GM12878 (cell line): ENCODE data around the gene SHQ1. TPM values are rescaled to one million over a fixed set of nuclear protein-coding genes. Genes with fewer than 3 reads are reported as not detected.
A peak's percentile ranks its signal among the peaks of the same experiment; 100 is the strongest.

Experiments
- ATAC-seq: fragments of 200-7000 bp; cut with Tn5 transposase; 3 replicates; pipeline ENCODE4 v1.9.1; 2020; ENCODE audit warnings: mild to moderate bottlenecking, moderate library complexity
- BruUV-seq: library from RNA; stranded (reverse); fragments of 400-500 nt; replicated peaks from 2 replicates; lab custom pipeline; 2021; lab: Mats Ljungman, UMichigan
- CTCF ChIA-PET: fragments of 300-600 bp; sonication (Branson Sonifier 250); formaldehyde crosslinking; extraction: SDS; loops from one replicate; lab custom pipeline; 2021; ENCODE audit warnings: inconsistent platforms; lab: Yijun Ruan, JAX
- POLR2A ChIA-PET: fragments of 350-600 bp; formaldehyde crosslinking; extraction: SDS; loops from one replicate; lab custom pipeline; 2021; ENCODE audit warnings: inconsistent platforms; lab: Charles Lee
- RAD21 ChIA-PET: fragments of 300-600 bp; sonication (Branson Sonifier 250); formaldehyde crosslinking; loops from one replicate; lab custom pipeline; 2023; ENCODE audit warnings: antibody characterized with exemption; ENCODE audit not compliant: unreplicated experiment; lab: Charles Lee
- SMC1A ChIA-PET: fragments of 300-600 bp; sonication (Branson Sonifier 250); formaldehyde crosslinking; loops from one replicate; lab custom pipeline; 2023; ENCODE audit not compliant: unreplicated experiment, uncharacterized antibody; lab: Charles Lee
- DNase-seq: peaks from one replicate; pipeline ENCODE4 v3.0.0-alpha.2; 2011; ENCODE audit warnings: low read depth, low spot score
- FAIRE-seq: peaks from 3 replicates; lab custom pipeline; 2011; peaks lifted over from hg19 to GRCh38; lab: Jason Lieb, UNC
- H2AFZ ChIP-seq: 2 replicates; pipeline ENCODE4 v1.6.0; 2011; ENCODE audit warnings: low read depth, low read length, control low read depth; ENCODE audit not compliant: control insufficient read depth
- H3K27ac ChIP-seq: 2 replicates; pipeline ENCODE4 v1.5.1; 2011; ENCODE audit warnings: control low read depth; ENCODE audit not compliant: control insufficient read depth, insufficient read depth
- H3K27me3 ChIP-seq, 2 experiments: replicated peaks in 1 of 2; 2 replicates each; pipeline versions ENCODE4 v1.6.0 to v1.6.1; 2011; ENCODE audit warnings: low read length in 1 of 2; ENCODE audit not compliant: control insufficient read depth in 2 of 2, insufficient read depth in 2 of 2
- H3K36me3 ChIP-seq, 2 experiments: 2 replicates each; pipeline ENCODE4 v1.5.1; 2011; ENCODE audit warnings: low read length in 1 of 2; ENCODE audit not compliant: control insufficient read depth in 2 of 2, insufficient read depth in 2 of 2
- H3K4me1 ChIP-seq: 2 replicates; pipeline ENCODE4 v1.6.1; 2011; ENCODE audit warnings: mild to moderate bottlenecking, low read length, moderate library complexity, mixed read lengths; ENCODE audit not compliant: control insufficient read depth, insufficient read depth
- H3K4me2 ChIP-seq: 2 replicates; pipeline ENCODE4 v1.6.0; 2011; ENCODE audit warnings: control low read depth; ENCODE audit not compliant: control insufficient read depth, insufficient read depth
- H3K4me3 ChIP-seq: fragments of 200-600 bp; sonication (generic); 2 replicates; pipeline ENCODE4 v1.5.1; 2016
- H3K79me2 ChIP-seq: 2 replicates; pipeline ENCODE4 v1.6.0; 2011; ENCODE audit warnings: low read length; ENCODE audit not compliant: control insufficient read depth, insufficient read depth
- H3K9ac ChIP-seq: 2 replicates; pipeline ENCODE4 v1.8.0; 2011; ENCODE audit warnings: low read length, control low read depth, mixed read lengths; ENCODE audit not compliant: control insufficient read depth, insufficient read depth
- H3K9me3 ChIP-seq: replicated peaks from 3 replicates; pipeline ENCODE4 v1.5.1; 2011; ENCODE audit warnings: mild to moderate bottlenecking, low read length; ENCODE audit not compliant: control insufficient read depth, insufficient read depth
- H4K20me1 ChIP-seq: 2 replicates; pipeline ENCODE4 v1.6.0; 2011; ENCODE audit not compliant: control insufficient read depth, insufficient read depth
- BHLHE40 ChIP-seq, 2 experiments: fragments of 450-650 bp in 1 of 2; IDR thresholded peaks; 2 replicates each; pipeline ENCODE4 v1.6.1; 2011 to 2017; ENCODE audit warnings: low read depth in 2 of 2, borderline replicate concordance in 1 of 2, improper control_type of control experiment in 1 of 2, low read length in 1 of 2, mild to moderate bottlenecking in 1 of 2
- CREM ChIP-seq: IDR thresholded peaks from 2 replicates; pipeline ENCODE4 v1.6.1; 2014; ENCODE audit warnings: antibody characterized with exemption, low read depth
- HDAC6 ChIP-seq: fragments of 200-600 bp; sonication (generic); IDR thresholded peaks from one replicate; pipeline ENCODE4 v1.8.0; 2017; ENCODE audit warnings: antibody characterized with exemption; ENCODE audit not compliant: unreplicated experiment
- IKZF2 ChIP-seq, 2 experiments: fragments of 450-650 bp; IDR thresholded peaks; 2 replicates each; pipeline ENCODE4 v1.6.1; 2017; ENCODE audit warnings: mild to moderate bottlenecking in 2 of 2, moderate library complexity in 2 of 2
- IRF3 ChIP-seq: fragments of 450-650 bp; IDR thresholded peaks from 2 replicates; pipeline ENCODE4 v1.6.1; 2014; ENCODE audit warnings: mild to moderate bottlenecking
- MEF2B ChIP-seq: fragments of 450-650 bp; IDR thresholded peaks from 2 replicates; pipeline ENCODE4 v1.6.1; 2018; ENCODE audit warnings: mild to moderate bottlenecking, moderate library complexity; ENCODE audit not compliant: partially characterized antibody, poor library complexity, severe bottlenecking
- MTA3 ChIP-seq: IDR thresholded peaks from 2 replicates; pipeline ENCODE4 v1.6.1; 2012; ENCODE audit warnings: low read length, inconsistent platforms, borderline replicate concordance
- NFIC ChIP-seq: IDR thresholded peaks from 2 replicates; pipeline ENCODE4 v1.6.1; 2012; ENCODE audit warnings: low read depth, mild to moderate bottlenecking, inconsistent platforms, low read length, moderate library complexity
- PAX5 ChIP-seq: IDR thresholded peaks from 2 replicates; pipeline ENCODE4 v1.6.1; 2011; ENCODE audit warnings: low read depth, low read length, borderline replicate concordance
- RB1 ChIP-seq: fragments of 450-650 bp; formaldehyde crosslinking; IDR thresholded peaks from 2 replicates; pipeline ENCODE4 v1.6.1; 2017; ENCODE audit warnings: mild to moderate bottlenecking, borderline replicate concordance
- RELB ChIP-seq: fragments of 450-650 bp; IDR thresholded peaks from 2 replicates; pipeline ENCODE4 v1.6.1; 2017; ENCODE audit warnings: low read depth, mild to moderate bottlenecking, moderate library complexity
- RUNX3 ChIP-seq: IDR thresholded peaks from 2 replicates; pipeline ENCODE4 v1.6.1; 2012; ENCODE audit warnings: low read length, inconsistent platforms
- SMAD1 ChIP-seq: fragments of 450-650 bp; IDR thresholded peaks from 2 replicates; pipeline ENCODE4 v1.6.1; 2018; ENCODE audit warnings: mild to moderate bottlenecking, low read depth; ENCODE audit not compliant: partially characterized antibody
- SMC3 ChIP-seq: IDR thresholded peaks from 2 replicates; pipeline ENCODE4 v1.6.1; 2011; ENCODE audit warnings: low read length, improper control_type of control experiment, borderline replicate concordance
- SREBF2 ChIP-seq: IDR thresholded peaks from 2 replicates; pipeline ENCODE4 v1.6.1; 2012; ENCODE audit warnings: mild to moderate bottlenecking, low read length
- TAF1 ChIP-seq: IDR thresholded peaks from 2 replicates; pipeline ENCODE4 v1.6.1; 2011; ENCODE audit warnings: mild to moderate bottlenecking, low read depth, low read length, borderline replicate concordance
- USF1 ChIP-seq: IDR thresholded peaks from 2 replicates; pipeline ENCODE4 v1.6.1; 2011; ENCODE audit warnings: borderline replicate concordance, low read depth, mild to moderate bottlenecking, moderate library complexity, mixed read lengths, low read length; ENCODE audit not compliant: insufficient read depth; ENCODE audit errors: extremely low read length
- ZNF24 ChIP-seq: fragments of 450-650 bp; IDR thresholded peaks from 2 replicates; pipeline ENCODE4 v1.6.1; 2017; ENCODE audit warnings: antibody characterized with exemption, mild to moderate bottlenecking
- WGBS: methylation state at CpG from one replicate; pipeline ENCODE4 v1.1.6; 2016; ENCODE audit warnings: low lambda C conversion rate; ENCODE audit not compliant: insufficient replicate concordance, insufficient coverage; ENCODE audit errors: missing lambda C conversion rate; 5-methylcytosine and 5-hydroxymethylcytosine counted together
- in situ Hi-C: fragments of 300-500 bp; cut with MboI; formaldehyde crosslinking; loops from 9 replicates; pipeline ENCODE4 v1.14.3; 2018; ENCODE audit warnings: mixed read lengths
- intact Hi-C: fragments of 100-400 bp; cut with micrococcal nuclease; formaldehyde crosslinking; loops from one replicate; pipeline ENCODE4 v1.14.2; 2022; ENCODE audit not compliant: unreplicated experiment
- polyA plus RNA-seq, 11 experiments: library from polyadenylated mRNA; depleted of rRNA in 4 of 11; unstranded in 6 of 11; stranded (reverse) in 5 of 11; fragments of >200 nt; fragmentation: Nextera tagmentation in 4 of 11; fragmentation: Illumina TruSeq in 1 of 11; extraction: Ambion mirVana in 4 of 11; extraction: Trizol in 1 of 11; gene quantifications; 1 replicate in 1 of 11; 2 replicates in 10 of 11; pipeline versions ENCODE4 v1.2.1 to v1.2.3, GENCODE V29; 2011 to 2016; ENCODE audit warnings: inconsistent platforms in 2 of 11, missing spikeins in 2 of 11, low read depth in 1 of 11
- total RNA-seq, 4 experiments: library from RNA; depleted of rRNA in 3 of 4; stranded (reverse); fragments of >200 nt in 3 of 4; fragmentation: Illumina TruSeq in 1 of 4; extraction: Trizol in 1 of 4; gene quantifications; 2 replicates each; pipeline versions ENCODE4 v1.2.1 to v1.2.3, GENCODE V29; 2013 to 2021

SHQ1 gene
- total and polyA plus RNA-seq, 10 of the 15 experiments (the other 5 are each of a cell fraction or from before 2014, with no cell fraction given) = 12.6 to 51.7 (median 24.5) TPM

- intact Hi-C loops (loop anchor here (2.0 kb wide), 1 partner anchor 148 kb away; the partner anchor contains the start of gene PPP4R2), in situ Hi-C loops (no loop called here)
- peak overlapping the region; percentile 97 for H3K4me3 ChIP-seq
- no TSS peak for BruUV-seq
- peaks cover 31% of the 10 kb centered on the region for H3K79me2 ChIP-seq
- no peaks in the 10 kb centered on the region for H3K9me3 ChIP-seq
- H3K4me1 ChIP-seq = peaks cover 35% of the 10 kb centered on the region
- no peaks in the 10 kb centered on the region for H3K27me3 ChIP-seq
- peak; percentile 47 for FAIRE-seq
- ATAC-seq = peak; percentile 65
- SMC1A ChIA-PET = interaction anchor here (1.0 to 4.9 kb wide), 5 partner anchors 12 to 208 kb away, joined by 3 to 43 read pairs (median 3); no protein-coding TSS in a partner anchor
- H3K36me3 ChIP-seq = no peaks in the 10 kb centered on the region
- POLR2A ChIA-PET = interaction anchor here (0.6 kb wide), 1 partner anchor 1868 kb away, joined by 5 read pairs; no protein-coding TSS in a partner anchor
- peak; percentile 71 for DNase-seq
- H3K27ac ChIP-seq = peak overlapping the region; percentile 79
- H4K20me1 ChIP-seq = no peaks in the 10 kb centered on the region
- RAD21 ChIA-PET = interaction anchor here (1.1 to 3.0 kb wide), 5 partner anchors 26 to 238 kb away, joined by 3 to 26 read pairs (median 5); no protein-coding TSS in a partner anchor
- under 1% methylated on average over 11 of the region's 11 CpGs for WGBS
- peak overlapping the region; percentile 95 for H2AFZ ChIP-seq
- peak overlapping the region; percentile 25 for H3K9ac ChIP-seq
- peak overlapping the region; percentile 92 for H3K4me2 ChIP-seq
- CTCF ChIA-PET = interaction anchor here (0.6 to 2.2 kb wide), 8 partner anchors 22 to 403 kb away, joined by 3 to 11 read pairs (median 4); no protein-coding TSS in a partner anchor
- TF ChIP-seq BHLHE40 (IDR thresholded peaks at IDR 0.05; ENCODE audit: borderline replicate concordance in 1 of 2, low read depth in 2 of 2, low read length in 1 of 2) = peak; percentile 72 to 79; a peak in 3 of 4 replicates
- TF ChIP-seq MTA3 = peak; percentile 90; the same call in 1 of the 2 replicates
- no peak for TF ChIP-seq ZNF24
- TF ChIP-seq RUNX3 = peak; percentile 99
- TF ChIP-seq SREBF2 = no peak
- no peak for TF ChIP-seq HDAC6
- TF ChIP-seq NFIC = peak; percentile 91
- TF ChIP-seq TAF1 = no peak
- peak; percentile 93 to 95 for TF ChIP-seq IKZF2 (IDR thresholded peaks at IDR 0.05)
- TF ChIP-seq SMC3 = no peak
- 0 out of 2 replicates have a peak, but pooled peaks have one; percentile 65 for TF ChIP-seq RELB
- peak; percentile 86 for TF ChIP-seq PAX5
- peak; percentile 24 for TF ChIP-seq MEF2B
- TF ChIP-seq SMAD1 = peak; percentile 37
- TF ChIP-seq RB1 = 0 out of 2 replicates have a peak, but pooled peaks have one; percentile 3
- peak; percentile 77 for TF ChIP-seq CREM
- 0 out of 2 replicates have a peak, but pooled peaks have one; percentile 2 for TF ChIP-seq IRF3
- TF ChIP-seq USF1 = no peak
These were observed 447 bp upstream of the SHQ1 start for GRCh38 chr3:72848703-72849081.
